Activated B cell treated with CpG ODN at 0.5 μM for 24 hours (primary cell): ENCODE results near the gene AMFR. TPM values are rescaled to one million over a fixed set of nuclear protein-coding genes. Genes with fewer than 3 reads are reported as not detected.
A peak's percentile ranks its signal among the peaks of the same experiment; 100 is the strongest.

Experiments
- ATAC-seq: fragments of 200-7000 bp; cut with Tn5 transposase; one replicate; pipeline ENCODE4 v1.10.0; 2021; ENCODE audit warnings: low read depth, mild to moderate bottlenecking, moderate library complexity
- CTCF ChIA-PET: fragments of 350-600 bp; sonication (Branson Sonifier 250); formaldehyde crosslinking; loops from one replicate; lab custom pipeline; 2021; ENCODE audit warnings: antibody characterized with exemption; lab: Charles Lee
- POLR2A ChIA-PET: fragments of 350-600 bp; sonication (Branson Sonifier 250); formaldehyde crosslinking; loops from one replicate; lab custom pipeline; 2021; ENCODE audit warnings: antibody characterized with exemption; lab: Charles Lee
- DNase-seq: peaks from one replicate; pipeline ENCODE4 v3.0.0; 2022
- H3K27ac Mint-ChIP-seq: one replicate; pipeline ENCODE4 v1.8.0; 2020; ENCODE audit warnings: mixed read lengths
- H3K27me3 Mint-ChIP-seq: one replicate; pipeline ENCODE4 v1.8.0; 2021; ENCODE audit warnings: mixed read lengths
- H3K36me3 Mint-ChIP-seq: one replicate; pipeline ENCODE4 v1.8.0; 2021; ENCODE audit warnings: low read depth, mixed read lengths
- H3K4me1 Mint-ChIP-seq: one replicate; pipeline ENCODE4 v1.8.0; 2021; ENCODE audit warnings: mixed read lengths
- H3K4me3 Mint-ChIP-seq: one replicate; pipeline ENCODE4 v1.8.0; 2020; ENCODE audit warnings: mild to moderate bottlenecking, mixed read lengths
- H3K9me3 Mint-ChIP-seq: one replicate; pipeline ENCODE4 v1.8.0; 2020; ENCODE audit warnings: mixed read lengths
- CTCF ChIP-seq: fragments of 200-600 bp; IDR thresholded peaks from one replicate; pipeline ENCODE4 v1.8.0; 2022; ENCODE audit warnings: antibody characterized with exemption, mild to moderate bottlenecking
- intact Hi-C: fragments of 100-400 bp; cut with micrococcal nuclease; formaldehyde crosslinking; loops from one replicate; pipeline ENCODE4 v1.15.1; 2024
- total RNA-seq: library from RNA; stranded (reverse); gene quantifications from 2 replicates; pipeline ENCODE4 v1.2.3, GENCODE V29; 2022

The AMFR gene
- total RNA-seq, 1 donor from 2014 or later, result 134 TPM

DNA sequence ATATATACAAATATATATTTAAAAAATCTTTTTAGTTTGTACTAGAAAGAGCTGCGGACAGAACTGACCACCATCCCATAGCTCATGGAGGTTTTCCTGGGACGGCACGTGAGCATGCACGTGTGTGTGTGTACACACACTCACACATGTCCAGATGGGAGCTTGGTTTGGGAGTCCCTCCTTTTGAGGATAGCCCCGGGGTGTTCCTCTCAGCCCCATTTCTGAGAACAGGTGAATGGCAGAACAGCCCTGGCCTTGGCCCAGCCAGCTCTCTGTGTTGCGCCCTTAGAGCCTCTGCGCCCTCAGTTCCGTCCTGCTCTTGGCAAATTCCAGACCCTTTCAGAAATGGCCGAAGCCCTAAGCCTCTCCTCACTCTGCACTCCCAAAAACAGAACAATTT is 70.1 kb downstream of the AMFR start:
- Mint-ChIP-seq H3K4me1 (peaks cover 18% of the 10 kb centered on the region), H3K27ac (no peak overlapping the region), H3K36me3 (peaks cover 5% of the 10 kb centered on the region), H3K27me3 (no peaks in the 10 kb centered on the region), H3K9me3 (no peaks in the 10 kb centered on the region), H3K4me3 (no peak overlapping the region)
- no peak for TF ChIP-seq CTCF
- intact Hi-C loops, result loop anchor here (10.0 kb wide), 1 partner anchor 350 kb away; no protein-coding TSS in a partner anchor
- peak; percentile 7 for DNase-seq
- CTCF ChIA-PET, result interaction anchor here (1.0 to 2.3 kb wide), 3 partner anchors 14 to 891 kb away, joined by 3 to 10 read pairs (median 6); no protein-coding TSS in a partner anchor
- POLR2A ChIA-PET, result no interaction called here
- no peak for ATAC-seq

- no peak overlapping the region for H3K4me3 Mint-ChIP-seq
- POLR2A ChIA-PET, result no interaction called here
These were observed 70.6 kb downstream of the AMFR start for GRCh38 chr16:56354746-56355145.

DNA sequence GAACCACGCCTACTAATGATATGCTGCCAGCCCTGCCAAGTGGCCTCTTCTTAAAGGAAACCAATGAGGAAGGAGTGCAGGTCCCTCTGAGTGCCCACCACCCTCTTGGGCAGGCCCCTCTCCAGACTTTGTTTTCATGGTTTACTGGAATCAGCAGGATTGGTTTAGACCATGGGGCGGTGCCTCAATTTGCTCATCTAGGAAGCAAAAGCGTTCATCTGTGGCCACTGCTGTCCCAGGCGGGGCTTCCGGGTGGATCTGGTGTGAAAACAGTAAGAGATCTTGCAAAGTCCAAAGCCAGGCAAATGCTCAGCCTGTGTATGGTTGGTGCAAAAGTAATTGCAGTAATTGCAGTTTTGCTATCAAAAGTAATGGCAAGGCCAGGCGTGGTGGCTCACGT is 71.3 kb downstream of the AMFR start:
- no peaks in the 10 kb centered on the region for H3K27me3 Mint-ChIP-seq
- ChIA-PET POLR2A (no interaction called here), CTCF (no interaction called here)
- ATAC-seq (no peak), DNase-seq (no peak)
- no peaks in the 10 kb centered on the region for H3K9me3 Mint-ChIP-seq
- H3K4me1 Mint-ChIP-seq, result peaks cover 15% of the 10 kb centered on the region
- no peak overlapping the region for H3K4me3 Mint-ChIP-seq
- H3K36me3 Mint-ChIP-seq, result no peaks in the 10 kb centered on the region
- intact Hi-C loops, result loop anchor here (10.0 kb wide), 1 partner anchor 351 kb away; no protein-coding TSS in a partner anchor
- H3K27ac Mint-ChIP-seq, result no peak overlapping the region
- no peak for TF ChIP-seq CTCF

More at GRCh38 chr16:56354746-56355145, 70.6 kb downstream of the AMFR start:
- ATAC-seq (no peak), DNase-seq (peak; percentile 4)
- H3K36me3 Mint-ChIP-seq, result no peaks in the 10 kb centered on the region
- CTCF ChIA-PET, result interaction anchor here (1.0 to 2.3 kb wide), 3 partner anchors 14 to 890 kb away, joined by 3 to 10 read pairs (median 6); no protein-coding TSS in a partner anchor
- TF ChIP-seq CTCF, result no peak
- intact Hi-C loops, result loop anchor here (10.0 kb wide), 1 partner anchor 350 kb away; no protein-coding TSS in a partner anchor
- no peak overlapping the region for H3K27ac Mint-ChIP-seq
- no peaks in the 10 kb centered on the region for H3K9me3 Mint-ChIP-seq
- H3K27me3 Mint-ChIP-seq, result no peaks in the 10 kb centered on the region
- H3K4me1 Mint-ChIP-seq, result peaks cover 17% of the 10 kb centered on the region

- H3K9me3 Mint-ChIP-seq, result no peaks in the 10 kb centered on the region
- H3K36me3 Mint-ChIP-seq, result no peaks in the 10 kb centered on the region
- POLR2A ChIA-PET, result no interaction called here
- no peak for ATAC-seq
- peak; percentile 4 for DNase-seq
- H3K4me1 Mint-ChIP-seq, result peaks cover 15% of the 10 kb centered on the region
- H3K4me3 Mint-ChIP-seq, result no peak overlapping the region
- H3K27me3 Mint-ChIP-seq, result no peaks in the 10 kb centered on the region
- H3K27ac Mint-ChIP-seq, result no peak overlapping the region
- intact Hi-C loops, result loop anchor here (10.0 kb wide), 1 partner anchor 352 kb away; no protein-coding TSS in a partner anchor
- CTCF ChIA-PET, result no interaction called here
- TF ChIP-seq CTCF, result no peak
These were observed 72.1 kb downstream of the AMFR start for GRCh38 chr16:56353054-56353921.
